CD4-positive, alpha-beta T cell (primary cell): ENCODE results near the gene NADK. TPM values are rescaled to one million over a fixed set of nuclear protein-coding genes. Genes with fewer than 3 reads are reported as not detected.

Experiments used
- ATAC-seq: fragments of 200-7000 bp; cut with Tn5 transposase; one replicate; pipeline ENCODE4 v1.10.0; 2022; ENCODE audit warnings: mild to moderate bottlenecking; ENCODE audit not compliant: poor library complexity
- CTCF ChIA-PET: fragments of 350-600 bp; sonication (Branson Sonifier 250); formaldehyde crosslinking; loops from one replicate; lab custom pipeline; 2021; ENCODE audit warnings: antibody characterized with exemption, inconsistent platforms; lab: Charles Lee
- POLR2A ChIA-PET: fragments of 350-600 bp; sonication (Branson Sonifier 250); formaldehyde crosslinking; loops from one replicate; lab custom pipeline; 2021; ENCODE audit warnings: antibody characterized with exemption, inconsistent platforms; lab: Charles Lee
- DNase-seq, 14 experiments: peaks; one replicate each; pipeline ENCODE4 v3.0.0-alpha.2; 2013 to 2020; ENCODE audit warnings: mixed read lengths in 2 of 14
- H3K27ac ChIP-seq, 2 donors: one replicate each; pipeline versions ENCODE4 v1.5.1 to v1.7.0; 2013; ENCODE audit warnings: low read length in 2 of 2, low read depth in 1 of 2, mild to moderate bottlenecking in 1 of 2
- H3K27me3 ChIP-seq, 2 experiments: 1 replicate in 1 of 2; 2 replicates in 1 of 2; pipeline versions ENCODE4 v1.6.1 to v1.7.0; 2013; ENCODE audit warnings: low read length in 2 of 2, control low read depth in 1 of 2, mild to moderate bottlenecking in 1 of 2, moderate library complexity in 1 of 2; ENCODE audit not compliant: insufficient read depth in 2 of 2, control insufficient read depth in 1 of 2
- H3K36me3 ChIP-seq: one replicate; pipeline ENCODE4 v1.6.1; 2013; ENCODE audit warnings: low read length, control low read depth; ENCODE audit not compliant: insufficient read depth
- H3K4me1 ChIP-seq: one replicate; pipeline ENCODE4 v1.6.1; 2013; ENCODE audit warnings: low read length, control low read depth; ENCODE audit not compliant: insufficient read depth
- H3K4me3 ChIP-seq: one replicate; pipeline ENCODE4 v1.5.1; 2013; ENCODE audit warnings: mild to moderate bottlenecking, low read length, moderate library complexity
- H3K9me3 ChIP-seq, 2 experiments: 1 replicate in 1 of 2; 2 replicates in 1 of 2; pipeline versions ENCODE4 v1.6.1 to v1.7.0; 2013; ENCODE audit warnings: low read length in 2 of 2, mild to moderate bottlenecking in 2 of 2, control low read depth in 1 of 2, moderate library complexity in 1 of 2; ENCODE audit not compliant: control insufficient read depth in 1 of 2, insufficient read depth in 1 of 2
- H3K27ac Mint-ChIP-seq: one replicate; pipeline ENCODE4 v1.8.0; 2020; ENCODE audit warnings: mixed read lengths
- H3K27me3 Mint-ChIP-seq: one replicate; pipeline ENCODE4 v1.8.0; 2021; ENCODE audit warnings: mixed read lengths
- H3K36me3 Mint-ChIP-seq: one replicate; pipeline ENCODE4 v1.8.0; 2021; ENCODE audit warnings: low read depth, mixed read lengths
- H3K4me1 Mint-ChIP-seq: one replicate; pipeline ENCODE4 v1.8.0; 2021; ENCODE audit warnings: low read depth, mixed read lengths
- H3K4me3 Mint-ChIP-seq: one replicate; pipeline ENCODE4 v1.8.0; 2020; ENCODE audit warnings: mild to moderate bottlenecking, mixed read lengths
- H3K9me3 Mint-ChIP-seq: one replicate; pipeline ENCODE4 v1.8.0; 2020; ENCODE audit warnings: mixed read lengths
- intact Hi-C, 2 experiments: fragments of 100-400 bp; cut with DNase I in 1 of 2; cut with micrococcal nuclease in 1 of 2; formaldehyde crosslinking; loops; one replicate each; pipeline versions ENCODE4 v1.15.1 to v1.9.0; 2023 to 2025; cut with DNase I, micrococcal nuclease
- total RNA-seq, 174 experiments: library from RNA in 2 of 174; stranded (reverse) in 2 of 174; gene quantifications; one replicate each; pipeline ENCODE4 v1.2.3 and lab custom pipeline; 2021 to 2026
- TF ChIP-seq, protein P1 (sequence below): fragments of 200-600 bp; IDR thresholded peaks from one replicate; pipeline ENCODE4 v1.8.0; 2022; ENCODE audit warnings: antibody characterized with exemption, mild to moderate bottlenecking

Gene NADK
- total RNA-seq, 2 experiments from 2014 or later, result 19.9 to 25.1 TPM

DNA sequence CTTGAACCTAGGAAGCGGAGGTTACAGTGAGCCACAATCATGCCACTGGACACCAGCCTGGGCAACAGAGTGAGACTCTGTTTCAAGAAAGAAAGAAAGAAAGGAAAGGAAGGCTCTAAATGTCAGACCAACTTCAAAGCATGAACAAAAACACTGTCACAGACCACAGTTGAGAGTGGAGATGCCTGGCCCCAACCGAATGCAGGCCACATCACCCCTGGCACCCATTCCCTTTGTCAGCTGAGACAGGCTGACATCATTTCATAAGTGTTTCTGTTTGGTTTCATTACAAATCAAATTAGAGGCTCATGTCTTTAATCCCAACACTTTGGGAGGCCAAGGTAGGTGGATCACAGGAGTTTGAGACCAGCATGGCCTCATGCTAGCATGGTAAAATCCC, 28.6 kb upstream of the NADK start:
- Histone ChIP-seq H3K9me3 (no peaks in the 10 kb centered on the region), H3K4me3 (no peak overlapping the region), H3K27me3 (no peaks in the 10 kb centered on the region), H3K4me1 (peaks cover 4% of the 10 kb centered on the region), H3K27ac (no peak overlapping the region), H3K36me3 (peaks cover 58% of the 10 kb centered on the region)
- H3K36me3 Mint-ChIP-seq, result peaks cover 55% of the 10 kb centered on the region
- TF ChIP-seq, protein P1, sequence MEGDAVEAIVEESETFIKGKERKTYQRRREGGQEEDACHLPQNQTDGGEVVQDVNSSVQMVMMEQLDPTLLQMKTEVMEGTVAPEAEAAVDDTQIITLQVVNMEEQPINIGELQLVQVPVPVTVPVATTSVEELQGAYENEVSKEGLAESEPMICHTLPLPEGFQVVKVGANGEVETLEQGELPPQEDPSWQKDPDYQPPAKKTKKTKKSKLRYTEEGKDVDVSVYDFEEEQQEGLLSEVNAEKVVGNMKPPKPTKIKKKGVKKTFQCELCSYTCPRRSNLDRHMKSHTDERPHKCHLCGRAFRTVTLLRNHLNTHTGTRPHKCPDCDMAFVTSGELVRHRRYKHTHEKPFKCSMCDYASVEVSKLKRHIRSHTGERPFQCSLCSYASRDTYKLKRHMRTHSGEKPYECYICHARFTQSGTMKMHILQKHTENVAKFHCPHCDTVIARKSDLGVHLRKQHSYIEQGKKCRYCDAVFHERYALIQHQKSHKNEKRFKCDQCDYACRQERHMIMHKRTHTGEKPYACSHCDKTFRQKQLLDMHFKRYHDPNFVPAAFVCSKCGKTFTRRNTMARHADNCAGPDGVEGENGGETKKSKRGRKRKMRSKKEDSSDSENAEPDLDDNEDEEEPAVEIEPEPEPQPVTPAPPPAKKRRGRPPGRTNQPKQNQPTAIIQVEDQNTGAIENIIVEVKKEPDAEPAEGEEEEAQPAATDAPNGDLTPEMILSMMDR, result no peak
- no peak overlapping the region for H3K27ac Mint-ChIP-seq
- no peaks in the 10 kb centered on the region for H3K27me3 Mint-ChIP-seq
- no peak for DNase-seq
- no peak overlapping the region for H3K4me3 Mint-ChIP-seq
- no peaks in the 10 kb centered on the region for H3K9me3 Mint-ChIP-seq
- ATAC-seq, result no peak
- ChIA-PET POLR2A (no interaction called here), CTCF (no interaction called here)
- intact Hi-C loops, result no loop called here
- H3K4me1 Mint-ChIP-seq, result peaks cover 14% of the 10 kb centered on the region

DNA sequence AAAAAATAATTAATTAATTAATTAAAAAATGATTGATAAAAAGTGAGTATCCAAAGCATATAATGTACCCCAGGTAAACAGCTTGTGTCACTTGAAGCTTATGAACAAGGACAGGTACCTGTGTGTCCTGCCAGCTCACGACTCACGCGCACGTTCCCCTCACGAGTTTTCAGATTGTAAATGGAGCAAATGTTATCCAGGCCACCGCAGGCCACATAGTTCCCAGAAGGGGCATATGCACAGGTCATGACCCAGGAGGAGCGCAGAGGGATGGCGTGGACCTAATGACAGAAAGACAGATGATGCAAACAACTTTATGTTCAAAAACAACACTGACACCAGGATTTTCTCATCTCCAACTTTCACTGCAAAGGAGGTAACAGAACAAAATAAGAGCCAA, 26.0 kb upstream of the NADK start:
- H3K36me3 ChIP-seq, result peaks cover 68% of the 10 kb centered on the region
- ATAC-seq, result no peak

DNA sequence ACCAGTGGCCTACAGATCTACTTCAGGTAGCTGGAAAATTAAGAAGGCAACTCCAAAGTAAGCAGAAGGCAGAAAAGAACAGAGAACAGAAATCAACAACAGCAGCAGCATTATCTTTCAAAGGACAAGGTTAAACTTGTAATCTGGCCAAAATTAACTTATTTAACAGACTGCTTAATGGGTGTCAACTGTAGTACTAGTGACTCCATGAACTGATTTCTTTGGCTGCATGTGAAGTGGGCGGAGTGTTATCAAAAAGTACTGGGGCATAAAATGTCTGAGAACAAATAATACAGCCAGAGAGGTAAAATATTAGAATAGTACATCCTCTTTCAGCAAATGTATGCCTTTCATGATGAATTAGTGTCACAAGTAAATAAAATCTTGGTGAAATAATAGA, 24.6 kb upstream of the NADK start:
- DNase-seq (no peak), ATAC-seq (no peak)
- H3K4me3 ChIP-seq, result no peak overlapping the region
- H3K27me3 ChIP-seq, result no peaks in the 10 kb centered on the region
- ChIA-PET CTCF (interaction anchor here (0.7 kb wide), 1 partner anchor 106 kb away, joined by 4 read pairs; no protein-coding TSS in a partner anchor), POLR2A (no interaction called here)
- H3K36me3 ChIP-seq, result peaks cover 72% of the 10 kb centered on the region
- H3K9me3 Mint-ChIP-seq, result no peaks in the 10 kb centered on the region
- H3K9me3 ChIP-seq, result no peaks in the 10 kb centered on the region
- H3K4me1 ChIP-seq, result peaks cover 9% of the 10 kb centered on the region
- H3K4me1 Mint-ChIP-seq, result peaks cover 22% of the 10 kb centered on the region
- TF ChIP-seq, protein P1, result no peak
- H3K27ac Mint-ChIP-seq, result peak overlapping the region; percentile 34
- H3K27me3 Mint-ChIP-seq, result no peaks in the 10 kb centered on the region
- H3K4me3 Mint-ChIP-seq, result no peak overlapping the region
- intact Hi-C loops, result no loop called here
- peaks cover 81% of the 10 kb centered on the region for H3K36me3 Mint-ChIP-seq
- H3K27ac ChIP-seq, result no peak overlapping the region

More for the DNA sequence above, 26.0 kb upstream of the NADK start:
- TF ChIP-seq, protein P1, result no peak
- Mint-ChIP-seq H3K27ac (no peak overlapping the region), H3K27me3 (no peaks in the 10 kb centered on the region), H3K9me3 (no peaks in the 10 kb centered on the region), H3K4me3 (no peak overlapping the region), H3K4me1 (peaks cover 22% of the 10 kb centered on the region), H3K36me3 (peaks cover 75% of the 10 kb centered on the region)
- Histone ChIP-seq H3K9me3 (no peaks in the 10 kb centered on the region), H3K27ac (no peak overlapping the region), H3K4me1 (peaks cover 4% of the 10 kb centered on the region), H3K27me3 (no peaks in the 10 kb centered on the region), H3K4me3 (no peak overlapping the region)
- no peak for DNase-seq
- intact Hi-C loops, result no loop called here
- ChIA-PET POLR2A (no interaction called here), CTCF (no interaction called here)
